ENCODE results near the gene FBXL16.

The FBXL16 gene

GRCh38 chr16:680967-681745 lies 24.4 kb downstream of the FBXL16 start:
- Histone ChIP-seq H3K79me2 (ENCODE audit: control insufficient read depth, insufficient read depth, low read length, poor library complexity) (peaks cover 21% of the 10 kb centered on the region), H3K23ac (ENCODE audit: low read length) (no peak overlapping the region), H3K27ac (ENCODE audit: low read depth, low read length) (peak overlapping the region; percentile 81), H3K14ac (ENCODE audit: low read length) (peak overlapping the region; percentile 22), H3K18ac (ENCODE audit: low read length) (peak overlapping the region; percentile 44), H2AK5ac (ENCODE audit: low read length) (peak overlapping the region; percentile 6), H3K36me3 (ENCODE audit: control insufficient read depth in 1 of 2, insufficient read depth in 2 of 2, low read length in 2 of 2) (peaks cover 37 to 41% of the 10 kb centered on the region in 2 experiments), H3K9ac (ENCODE audit: low read length) (peak overlapping the region; percentile 90), H4K8ac (ENCODE audit: low read depth, low read length) (peak overlapping the region; percentile 44), H2BK5ac (ENCODE audit: low read depth, low read length, poor library complexity) (peak overlapping the region; percentile 80), H2AFZ (ENCODE audit: insufficient read depth, low read length, poor library complexity) (no peak overlapping the region), H2BK12ac (ENCODE audit: low read length) (no peak overlapping the region), H3K27me3 (ENCODE audit: insufficient read depth, low read length) (no peaks in the 10 kb centered on the region), H3K79me1 (ENCODE audit: low read length) (peaks cover 14% of the 10 kb centered on the region), H3K4me3 (ENCODE audit: low read depth, low read length) (peak overlapping the region; percentile 96), H4K91ac (ENCODE audit: low read depth, low read length) (peak overlapping the region; percentile 97), H3K4me2 (ENCODE audit: low read length) (peak overlapping the region; percentile 85), H3K4me1 (ENCODE audit: control insufficient read depth in 1 of 2, insufficient read depth in 2 of 2, low read length in 2 of 2) (peaks cover 27 to 32% of the 10 kb centered on the region in 2 experiments), H4K12ac (ENCODE audit: low read depth, low read length) (peak overlapping the region; percentile 28), H2BK120ac (ENCODE audit: insufficient read depth, low read length, poor library complexity) (peak overlapping the region; percentile 12), H3K9me3 (ENCODE audit: insufficient read depth, low read depth, low read length) (peaks cover 5% of the 10 kb centered on the region), H3K4ac (ENCODE audit: low read depth, low read length) (peak overlapping the region; percentile 91)
- peak; percentile 43 to 68 for DNase-seq
- no CpG with 5 or more reads among the region's 44 CpGs for WGBS (ENCODE audit: extremely low coverage, insufficient coverage, insufficient read length)

DNA sequence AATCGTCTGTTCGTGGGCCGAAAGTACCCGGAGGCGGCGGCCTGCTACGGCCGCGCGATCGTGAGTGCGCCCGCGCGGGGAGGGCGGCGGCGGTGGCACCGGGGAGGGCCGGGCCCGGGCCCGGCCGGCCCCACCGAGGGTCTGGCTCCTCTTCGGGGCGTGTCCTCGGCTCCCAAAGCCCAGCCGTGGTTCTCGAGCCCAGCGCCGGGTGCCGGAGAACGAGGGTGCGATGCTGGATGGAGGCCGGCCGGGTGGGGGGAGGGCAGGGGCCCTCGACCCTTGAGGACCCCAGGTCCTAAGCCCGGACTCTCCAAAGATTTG lies 25.0 kb downstream of the FBXL16 start:
- Histone ChIP-seq H3K36me3 (ENCODE audit: control insufficient read depth in 1 of 2, insufficient read depth in 2 of 2, low read length in 2 of 2) (peaks cover 33 to 38% of the 10 kb centered on the region in 2 experiments), H3K9ac (ENCODE audit: low read length) (peak overlapping the region; percentile 90), H3K4me1 (ENCODE audit: control insufficient read depth in 1 of 2, insufficient read depth in 2 of 2, low read length in 2 of 2) (peaks cover 27 to 32% of the 10 kb centered on the region in 2 experiments), H2BK120ac (ENCODE audit: insufficient read depth, low read length, poor library complexity) (peak overlapping the region; percentile 39), H2AFZ (ENCODE audit: insufficient read depth, low read length, poor library complexity) (peak overlapping the region; percentile 38), H3K4me2 (ENCODE audit: low read length) (peak overlapping the region; percentile 85), H2BK5ac (ENCODE audit: low read depth, low read length, poor library complexity) (peak overlapping the region; percentile 80), H4K91ac (ENCODE audit: low read depth, low read length) (peak overlapping the region; percentile 97), H3K4ac (ENCODE audit: low read depth, low read length) (peak overlapping the region; percentile 91), H4K8ac (ENCODE audit: low read depth, low read length) (peak overlapping the region; percentile 82), H2AK5ac (ENCODE audit: low read length) (peak overlapping the region; percentile 55), H3K9me3 (ENCODE audit: insufficient read depth, low read depth, low read length) (peaks cover 6% of the 10 kb centered on the region), H3K27me3 (ENCODE audit: insufficient read depth, low read length) (no peaks in the 10 kb centered on the region), H3K27ac (ENCODE audit: low read depth, low read length) (peak overlapping the region; percentile 81), H3K79me2 (ENCODE audit: control insufficient read depth, insufficient read depth, low read length, poor library complexity) (peaks cover 21% of the 10 kb centered on the region), H3K23ac (ENCODE audit: low read length) (no peak overlapping the region), H3K79me1 (ENCODE audit: low read length) (peaks cover 14% of the 10 kb centered on the region), H3K18ac (ENCODE audit: low read length) (peak overlapping the region; percentile 67), H3K4me3 (ENCODE audit: low read depth, low read length) (peak overlapping the region; percentile 96), H4K12ac (ENCODE audit: low read depth, low read length) (peak overlapping the region; percentile 86), H3K14ac (ENCODE audit: low read length) (peak overlapping the region; percentile 90), H2BK12ac (ENCODE audit: low read length) (no peak overlapping the region)
- DNase-seq = no peak
- no CpG with 5 or more reads among the region's 38 CpGs for WGBS (ENCODE audit: extremely low coverage, insufficient coverage, insufficient read length)

GRCh38 chr16:679814-680624 lies 25.6 kb downstream of the FBXL16 start, which contains the start of gene STUB1:
Gene STUB1 (plus strand): TSS chr16:680410. CDS start chr16:680526, 116 bp downstream.
- peak within 1 kb of the TSS; percentile 81 for H3K27ac ChIP-seq (ENCODE audit: low read depth, low read length)
- H3K27me3 ChIP-seq (ENCODE audit: insufficient read depth, low read length) = peaks cover 3% of the 10 kb centered on the region
- peaks cover 21% of the 10 kb centered on the region for H3K79me2 ChIP-seq (ENCODE audit: control insufficient read depth, insufficient read depth, low read length, poor library complexity)
- H2AK5ac ChIP-seq (ENCODE audit: low read length) = peak within 1 kb of the TSS; percentile 55
- H4K12ac ChIP-seq (ENCODE audit: low read depth, low read length) = peak within 1 kb of the TSS; percentile 86
- H2BK12ac ChIP-seq (ENCODE audit: low read length) = peak within 1 kb of the TSS; percentile 37
- H3K4me3 ChIP-seq (ENCODE audit: low read depth, low read length) = peak within 1 kb of the TSS; percentile 96
- peaks cover 14% of the 10 kb centered on the region for H3K79me1 ChIP-seq (ENCODE audit: low read length)
- H3K18ac ChIP-seq (ENCODE audit: low read length) = peak within 1 kb of the TSS; percentile 86
- H3K14ac ChIP-seq (ENCODE audit: low read length) = peak within 1 kb of the TSS; percentile 90
- H2BK120ac ChIP-seq (ENCODE audit: insufficient read depth, low read length, poor library complexity) = peak within 1 kb of the TSS; percentile 80
- H3K36me3 ChIP-seq (ENCODE audit: control insufficient read depth in 1 of 2, insufficient read depth in 2 of 2, low read length in 2 of 2) = peaks cover 27 to 32% of the 10 kb centered on the region in 2 experiments
- WGBS (ENCODE audit: extremely low coverage, insufficient coverage, insufficient read length) = no CpG with 5 or more reads among the region's 91 CpGs
- DNase-seq = peak; percentile 74 to 86
- peak within 1 kb of the TSS; percentile 90 for H3K9ac ChIP-seq (ENCODE audit: low read length)
- H3K9me3 ChIP-seq (ENCODE audit: insufficient read depth, low read depth, low read length) = peaks cover 4% of the 10 kb centered on the region
- peak within 1 kb of the TSS; percentile 99 for H4K8ac ChIP-seq (ENCODE audit: low read depth, low read length)
- no peak within 1 kb of the TSS for H3K23ac ChIP-seq (ENCODE audit: low read length)
- peak within 1 kb of the TSS; percentile 85 for H3K4me2 ChIP-seq (ENCODE audit: low read length)
- H2AFZ ChIP-seq (ENCODE audit: insufficient read depth, low read length, poor library complexity) = peak within 1 kb of the TSS; percentile 73
- peak within 1 kb of the TSS; percentile 97 for H4K91ac ChIP-seq (ENCODE audit: low read depth, low read length)
- H2BK5ac ChIP-seq (ENCODE audit: low read depth, low read length, poor library complexity) = peak within 1 kb of the TSS; percentile 80
- H3K4me1 ChIP-seq (ENCODE audit: control insufficient read depth in 1 of 2, insufficient read depth in 2 of 2, low read length in 2 of 2) = peaks cover 31 to 35% of the 10 kb centered on the region in 2 experiments
- H3K4ac ChIP-seq (ENCODE audit: low read depth, low read length) = peak within 1 kb of the TSS; percentile 91
